ENCODE results near the gene CADM2. TPM values are rescaled to one million over a fixed set of nuclear protein-coding genes. Genes with fewer than 3 reads are reported as not detected.

CADM2 gene
- total RNA-seq, 1 donor: 0.31 TPM

DNA sequence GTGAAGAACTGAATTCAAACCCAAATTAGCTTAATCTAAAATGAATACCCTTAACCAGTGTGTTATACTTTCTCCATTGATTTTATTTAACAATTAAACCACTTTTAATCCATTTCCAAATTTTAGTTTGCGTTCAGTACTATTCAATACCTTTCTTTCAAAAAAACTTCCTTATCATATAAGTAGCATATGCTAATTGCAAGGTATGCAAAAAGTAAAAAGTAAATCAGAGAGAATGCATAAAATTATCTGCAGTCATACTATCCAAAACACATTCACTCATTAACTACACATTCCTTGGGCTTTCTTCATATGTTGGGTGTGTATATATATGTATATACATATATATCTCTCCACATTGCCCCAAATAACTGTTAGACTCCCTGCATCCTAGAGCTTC, 208.8 kb downstream of the CADM2 start:
- Histone ChIP-seq H3K4me3 (ENCODE audit: low read length) (no peak overlapping the region), H3K4me1 (ENCODE audit: insufficient read depth, low read length) (no peaks in the 10 kb centered on the region), H3K27me3 (ENCODE audit: insufficient read depth, low read length) (no peaks in the 10 kb centered on the region), H3K9me3 (ENCODE audit: low read depth, low read length) (no peaks in the 10 kb centered on the region)

DNA sequence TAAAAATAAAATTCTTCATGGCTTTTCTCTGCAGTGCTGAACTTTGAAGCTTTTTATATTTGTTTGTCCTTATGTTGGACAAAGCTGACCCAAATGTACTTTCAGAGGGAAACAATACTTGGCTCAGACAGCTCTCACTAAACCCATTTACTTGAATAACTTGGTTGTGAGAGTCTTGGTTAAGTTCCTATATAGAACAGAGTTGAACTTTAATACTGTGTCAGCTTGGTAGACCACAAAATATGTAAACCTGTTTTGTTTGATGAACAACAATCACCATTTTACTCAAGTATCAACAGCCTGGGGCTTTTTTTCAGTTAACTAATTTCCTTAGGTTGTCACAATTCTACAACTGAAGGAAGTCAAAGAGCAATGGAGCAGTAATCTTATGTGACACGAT, 211.9 kb downstream of the CADM2 start:
- Histone ChIP-seq H3K4me3 (ENCODE audit: low read length) (no peak overlapping the region), H3K27me3 (ENCODE audit: insufficient read depth, low read length) (no peaks in the 10 kb centered on the region), H3K9me3 (ENCODE audit: low read depth, low read length) (no peaks in the 10 kb centered on the region), H3K4me1 (ENCODE audit: insufficient read depth, low read length) (no peaks in the 10 kb centered on the region)

DNA sequence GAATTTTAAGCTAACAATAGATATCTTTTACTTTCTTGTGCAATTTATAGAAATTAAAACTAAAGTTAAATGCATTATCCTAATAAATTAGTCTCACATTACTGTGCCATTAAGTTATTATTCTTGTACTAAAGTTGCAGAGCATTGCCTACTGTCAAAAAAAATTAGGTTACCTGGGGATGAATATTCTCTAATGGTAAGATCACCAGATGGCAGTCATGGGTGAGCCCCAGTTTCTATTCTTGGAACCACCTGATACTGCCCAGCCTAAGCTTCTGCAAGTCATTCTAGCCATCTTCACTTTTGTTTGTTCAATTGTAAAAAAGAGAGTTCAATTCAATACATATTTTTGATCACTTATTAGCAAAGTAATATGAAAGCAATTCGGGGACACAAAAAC, 213.2 kb downstream of the CADM2 start:
- H3K9me3 ChIP-seq (ENCODE audit: low read depth, low read length): no peaks in the 10 kb centered on the region
- no peaks in the 10 kb centered on the region for H3K4me1 ChIP-seq (ENCODE audit: insufficient read depth, low read length)
- no peak overlapping the region for H3K4me3 ChIP-seq (ENCODE audit: low read length)
- H3K27me3 ChIP-seq (ENCODE audit: insufficient read depth, low read length): no peaks in the 10 kb centered on the region

DNA sequence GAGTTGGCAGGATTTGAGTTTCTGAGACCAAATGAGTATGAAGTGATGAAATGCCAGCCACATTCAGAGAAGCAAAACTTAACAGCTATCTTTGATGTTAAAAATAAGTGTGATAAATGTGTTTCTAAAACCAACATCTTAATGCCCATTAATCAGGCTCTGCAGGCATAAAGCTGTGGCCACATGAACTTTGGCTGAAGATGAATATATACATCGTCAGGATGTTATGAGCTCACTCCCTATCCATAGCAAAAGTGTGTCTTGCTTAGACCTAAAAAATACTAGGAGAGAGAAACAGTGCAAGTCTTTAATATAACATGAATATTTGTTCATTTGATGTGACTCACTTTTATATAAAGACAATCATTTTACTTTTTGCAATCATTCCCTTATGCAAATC, 218.0 kb downstream of the CADM2 start:
- no peaks in the 10 kb centered on the region for H3K4me1 ChIP-seq (ENCODE audit: insufficient read depth, low read length)
- H3K9me3 ChIP-seq (ENCODE audit: low read depth, low read length): no peaks in the 10 kb centered on the region
- no peaks in the 10 kb centered on the region for H3K27me3 ChIP-seq (ENCODE audit: insufficient read depth, low read length)
- H3K4me3 ChIP-seq (ENCODE audit: low read length): no peak overlapping the region

DNA sequence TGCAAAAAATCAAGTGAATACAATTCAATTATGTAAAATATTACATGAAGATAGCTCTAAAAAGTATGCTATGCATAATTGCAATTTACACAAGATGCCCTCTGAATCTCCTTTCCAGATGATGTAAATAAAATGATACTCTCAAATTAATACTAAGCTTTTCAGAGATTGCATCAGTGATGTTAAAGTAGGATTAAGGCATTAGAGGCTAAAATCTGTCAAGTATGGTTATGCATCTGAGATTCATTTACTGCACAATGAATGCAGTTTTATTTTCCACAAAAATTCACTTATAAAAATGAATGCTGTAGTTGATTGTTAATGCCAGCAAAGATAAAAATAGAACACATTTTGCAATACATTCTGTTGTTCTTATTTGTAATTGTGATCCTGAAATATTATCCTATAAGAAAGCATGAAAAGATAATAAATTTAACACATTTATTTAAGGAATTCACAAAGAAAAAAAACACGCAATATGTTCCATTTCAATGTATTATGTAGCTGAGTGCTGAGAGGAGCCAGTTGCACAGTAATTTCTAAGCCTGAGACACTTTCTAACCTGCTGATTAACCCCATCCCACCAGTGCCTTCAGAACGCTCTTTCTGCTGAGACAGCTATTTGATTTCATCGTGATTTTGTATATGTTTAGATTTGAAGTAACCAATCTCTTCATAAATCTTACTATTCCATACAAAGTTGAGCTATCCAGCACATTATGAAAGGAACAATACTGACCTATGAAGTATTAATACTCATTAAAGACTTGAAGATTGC, 224.4 kb downstream of the CADM2 start:
- H3K27me3 ChIP-seq (ENCODE audit: insufficient read depth, low read length): no peaks in the 10 kb centered on the region
- H3K9me3 ChIP-seq (ENCODE audit: low read depth, low read length): no peaks in the 10 kb centered on the region
- no peaks in the 10 kb centered on the region for H3K4me1 ChIP-seq (ENCODE audit: insufficient read depth, low read length)
- H3K4me3 ChIP-seq (ENCODE audit: low read length): no peak overlapping the region

DNA sequence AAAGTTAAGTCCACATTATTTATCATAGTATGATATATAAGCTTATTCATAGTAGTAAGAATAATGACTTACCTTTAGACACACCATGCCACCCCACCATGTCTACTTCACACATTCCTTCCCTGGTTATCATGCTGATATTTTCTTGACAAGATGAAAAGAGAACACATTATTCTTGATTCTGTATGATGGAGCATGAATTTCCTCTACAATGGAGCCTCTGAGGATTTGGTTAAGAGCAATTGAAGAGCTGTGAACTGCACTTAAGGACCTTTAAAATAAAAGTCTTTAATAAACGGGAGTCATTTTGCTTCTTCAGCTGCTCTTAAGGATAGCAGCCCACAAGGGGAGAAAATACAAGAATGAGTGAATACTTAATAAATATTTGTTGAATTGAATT, 226.7 kb downstream of the CADM2 start:
- Histone ChIP-seq H3K27me3 (ENCODE audit: insufficient read depth, low read length) (no peaks in the 10 kb centered on the region), H3K4me3 (ENCODE audit: low read length) (no peak overlapping the region), H3K4me1 (ENCODE audit: insufficient read depth, low read length) (no peaks in the 10 kb centered on the region), H3K9me3 (ENCODE audit: low read depth, low read length) (no peaks in the 10 kb centered on the region)

DNA sequence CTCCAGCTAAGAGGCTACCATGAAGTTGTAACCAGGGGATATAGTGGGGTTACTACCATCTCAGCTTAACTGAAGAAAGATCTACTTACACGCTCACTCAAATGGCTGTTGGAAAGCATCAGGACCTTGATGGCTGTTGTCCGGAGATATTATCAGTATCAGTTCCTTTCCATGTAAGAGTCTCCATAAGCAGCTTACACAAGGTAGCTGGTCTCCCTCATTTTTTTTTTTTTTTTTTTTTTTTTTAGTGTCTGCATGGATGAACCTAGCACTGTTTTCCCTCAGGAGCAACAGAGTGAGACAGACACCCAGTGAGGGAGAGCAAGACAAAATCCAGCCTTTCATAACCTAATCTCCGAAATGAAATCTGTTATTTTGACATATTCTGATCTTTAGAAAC, 230.9 kb downstream of the CADM2 start:
- H3K9me3 ChIP-seq (ENCODE audit: low read depth, low read length): no peaks in the 10 kb centered on the region
- no peaks in the 10 kb centered on the region for H3K27me3 ChIP-seq (ENCODE audit: insufficient read depth, low read length)
- no peaks in the 10 kb centered on the region for H3K4me1 ChIP-seq (ENCODE audit: insufficient read depth, low read length)
- no peak overlapping the region for H3K4me3 ChIP-seq (ENCODE audit: low read length)

DNA sequence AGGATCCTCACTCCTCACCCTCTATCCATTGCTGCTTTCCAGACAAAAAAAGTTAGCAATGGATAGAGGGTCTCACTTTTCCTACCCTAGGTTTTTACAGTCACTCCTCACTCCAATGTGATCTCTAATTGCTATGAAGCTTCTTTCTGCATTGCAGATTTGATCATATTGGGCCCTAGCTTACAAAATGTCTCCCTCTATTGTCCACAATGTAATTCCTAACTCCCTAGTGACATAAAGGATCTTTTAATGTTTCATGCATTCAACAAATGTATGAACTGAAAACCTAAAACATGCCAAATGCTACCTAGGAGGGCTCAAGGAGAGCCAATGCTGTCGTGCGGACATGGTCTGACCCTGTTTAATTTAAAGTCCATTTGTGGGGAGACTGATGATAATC, 234.8 kb downstream of the CADM2 start:
- H3K4me1 ChIP-seq (ENCODE audit: insufficient read depth, low read length): no peaks in the 10 kb centered on the region
- no peak overlapping the region for H3K4me3 ChIP-seq (ENCODE audit: low read length)
- H3K9me3 ChIP-seq (ENCODE audit: low read depth, low read length): no peaks in the 10 kb centered on the region
- no peaks in the 10 kb centered on the region for H3K27me3 ChIP-seq (ENCODE audit: insufficient read depth, low read length)

DNA sequence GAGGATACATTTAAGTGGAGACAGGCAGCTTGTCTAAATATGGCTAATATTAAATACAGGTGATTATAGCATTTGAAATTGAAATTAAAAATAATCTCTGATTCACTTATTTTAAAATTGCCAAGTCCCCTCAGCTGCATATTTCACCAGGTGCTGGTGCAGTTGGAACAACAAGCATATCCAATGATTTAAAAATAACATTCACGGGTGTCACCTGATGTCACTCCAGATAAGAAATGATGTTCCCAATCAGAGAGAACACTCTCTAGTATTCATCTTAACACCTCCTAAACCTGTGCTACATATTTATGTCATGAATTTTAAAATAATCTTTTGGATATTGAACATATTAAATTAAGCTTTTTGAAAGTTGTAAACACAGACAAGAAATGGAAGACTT, 249.9 kb downstream of the CADM2 start:
- H3K4me3 ChIP-seq (ENCODE audit: low read length): no peak overlapping the region
- H3K4me1 ChIP-seq (ENCODE audit: insufficient read depth, low read length): no peaks in the 10 kb centered on the region
- no peaks in the 10 kb centered on the region for H3K27me3 ChIP-seq (ENCODE audit: insufficient read depth, low read length)
- no peaks in the 10 kb centered on the region for H3K9me3 ChIP-seq (ENCODE audit: low read depth, low read length)

DNA sequence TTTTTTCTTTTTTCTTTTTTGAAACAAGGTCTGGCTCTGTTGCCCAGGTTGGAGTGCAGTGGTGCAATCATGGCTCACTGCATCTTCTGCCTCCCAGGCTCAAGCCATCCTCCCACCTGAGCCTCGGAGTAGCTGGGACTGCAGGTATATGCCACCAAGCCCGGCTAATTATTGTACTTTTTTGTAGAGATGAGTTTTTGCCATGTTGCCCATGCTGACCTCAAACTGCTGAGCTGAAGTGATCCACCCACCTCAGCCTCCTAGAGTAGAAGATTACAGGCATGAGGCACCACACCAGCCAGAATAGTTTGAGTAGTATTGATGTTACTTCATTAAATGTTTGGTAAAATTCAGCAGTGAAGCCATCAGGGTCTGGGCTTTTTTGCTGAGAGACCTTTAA, 251.8 kb downstream of the CADM2 start:
- Histone ChIP-seq H3K27me3 (ENCODE audit: insufficient read depth, low read length) (no peaks in the 10 kb centered on the region), H3K4me1 (ENCODE audit: insufficient read depth, low read length) (no peaks in the 10 kb centered on the region), H3K4me3 (ENCODE audit: low read length) (no peak overlapping the region), H3K9me3 (ENCODE audit: low read depth, low read length) (no peaks in the 10 kb centered on the region)

DNA sequence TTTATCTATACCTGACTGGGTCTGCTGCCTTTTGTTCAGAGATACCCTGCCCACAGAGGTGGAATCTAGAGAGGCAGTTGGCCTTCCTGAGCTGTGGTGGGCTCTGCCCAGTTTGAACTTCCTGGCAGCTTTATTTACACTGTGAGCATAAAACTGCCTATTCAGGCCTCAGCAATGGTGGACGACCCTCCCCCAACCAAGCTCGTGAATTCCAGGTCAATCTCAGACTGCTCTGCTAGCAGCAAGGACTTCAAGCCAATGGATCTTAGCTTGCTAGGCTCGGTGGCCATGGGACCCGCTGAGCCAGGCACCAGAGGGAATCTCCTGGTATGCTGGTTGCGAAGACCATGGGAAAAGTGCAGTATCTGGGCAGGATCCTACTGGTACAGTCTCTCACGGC, 270.2 kb downstream of the CADM2 start:
- Histone ChIP-seq H3K9me3 (ENCODE audit: low read depth, low read length) (no peaks in the 10 kb centered on the region), H3K4me3 (ENCODE audit: low read length) (no peak overlapping the region), H3K27me3 (ENCODE audit: insufficient read depth, low read length) (no peaks in the 10 kb centered on the region), H3K4me1 (ENCODE audit: insufficient read depth, low read length) (no peaks in the 10 kb centered on the region)

DNA sequence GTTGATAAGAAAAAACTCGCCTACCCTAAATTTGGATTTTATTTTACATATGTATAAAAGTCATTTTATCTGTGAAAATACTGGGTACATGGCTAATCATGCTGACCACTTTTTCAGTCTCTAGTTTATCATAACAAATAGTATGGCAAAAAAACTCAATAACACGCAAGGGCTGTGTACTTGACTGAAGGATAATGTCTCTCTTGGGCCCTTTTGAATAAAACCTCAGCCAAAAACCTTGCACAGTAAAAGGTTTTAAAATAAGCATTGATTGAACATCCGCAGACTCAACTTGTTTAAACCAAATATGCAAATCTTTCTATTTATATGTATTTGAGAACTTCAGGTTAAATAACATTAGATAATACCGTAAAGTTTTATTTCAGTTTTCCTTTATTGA, 285.3 kb downstream of the CADM2 start:
- H3K9me3 ChIP-seq (ENCODE audit: low read depth, low read length): no peaks in the 10 kb centered on the region
- H3K27me3 ChIP-seq (ENCODE audit: insufficient read depth, low read length): no peaks in the 10 kb centered on the region
- H3K4me1 ChIP-seq (ENCODE audit: insufficient read depth, low read length): no peaks in the 10 kb centered on the region
- H3K4me3 ChIP-seq (ENCODE audit: low read length): no peak overlapping the region

DNA sequence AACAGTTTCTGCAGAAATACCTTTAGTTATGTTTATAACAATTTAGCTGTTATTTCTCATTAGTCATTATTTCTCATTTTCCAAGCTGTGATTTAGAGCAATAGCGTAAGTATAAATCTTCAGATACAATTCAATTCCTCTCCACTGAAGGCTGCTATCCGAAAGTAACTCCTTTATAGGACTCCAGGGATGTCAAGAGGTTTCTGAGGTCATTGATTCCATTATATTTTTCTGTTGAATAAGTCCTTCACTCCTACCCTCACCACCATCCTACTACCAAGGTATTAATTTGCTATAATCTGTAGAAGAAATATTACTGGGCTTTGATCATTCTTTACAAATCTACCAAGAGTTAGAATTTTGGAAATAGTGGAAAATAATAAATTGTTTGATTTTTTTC, 285.7 kb downstream of the CADM2 start:
- Histone ChIP-seq H3K4me1 (ENCODE audit: insufficient read depth, low read length) (no peaks in the 10 kb centered on the region), H3K9me3 (ENCODE audit: low read depth, low read length) (no peaks in the 10 kb centered on the region), H3K4me3 (ENCODE audit: low read length) (no peak overlapping the region), H3K27me3 (ENCODE audit: insufficient read depth, low read length) (no peaks in the 10 kb centered on the region)

DNA sequence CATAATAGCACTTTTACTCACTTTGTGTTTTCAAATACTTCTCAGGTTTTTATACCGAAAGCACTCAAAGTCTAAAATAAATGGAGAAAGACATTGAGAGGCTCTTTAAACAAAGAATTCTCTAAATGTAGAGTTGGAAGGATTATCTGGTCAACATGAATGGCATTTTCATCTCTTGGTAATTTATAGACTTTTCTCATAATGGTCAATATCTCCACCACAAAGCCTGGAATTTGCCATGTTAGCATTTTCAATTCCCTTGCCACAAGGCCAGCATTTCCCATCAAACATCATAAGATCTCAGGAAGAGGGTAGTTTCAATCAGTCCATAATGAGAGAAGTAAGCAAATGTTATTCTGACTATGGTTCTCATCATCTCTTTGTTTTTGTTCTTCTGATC, 293.0 kb downstream of the CADM2 start:
- Histone ChIP-seq H3K4me3 (ENCODE audit: low read length) (no peak overlapping the region), H3K27me3 (ENCODE audit: insufficient read depth, low read length) (no peaks in the 10 kb centered on the region), H3K9me3 (ENCODE audit: low read depth, low read length) (no peaks in the 10 kb centered on the region), H3K4me1 (ENCODE audit: insufficient read depth, low read length) (no peaks in the 10 kb centered on the region)

DNA sequence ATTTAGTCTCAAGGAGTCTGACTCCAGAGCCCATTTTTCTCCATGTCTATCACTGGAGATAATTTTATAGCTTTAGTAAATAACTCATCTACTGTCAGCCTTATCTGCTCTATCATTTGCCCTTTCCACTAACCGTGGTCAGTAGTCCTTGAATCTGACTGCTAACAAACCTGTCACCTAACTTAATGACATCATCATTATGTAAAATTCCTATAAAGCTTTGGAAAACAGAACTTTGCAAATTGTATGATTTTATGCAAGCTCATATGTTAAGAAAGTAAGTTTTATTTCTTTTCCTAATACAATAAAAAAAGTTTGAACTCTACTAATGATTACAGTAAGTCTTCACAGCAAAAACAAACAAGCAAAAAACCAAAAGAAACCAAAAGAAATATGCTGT, 293.9 kb downstream of the CADM2 start:
- Histone ChIP-seq H3K4me1 (ENCODE audit: insufficient read depth, low read length) (no peaks in the 10 kb centered on the region), H3K4me3 (ENCODE audit: low read length) (no peak overlapping the region)

DNA sequence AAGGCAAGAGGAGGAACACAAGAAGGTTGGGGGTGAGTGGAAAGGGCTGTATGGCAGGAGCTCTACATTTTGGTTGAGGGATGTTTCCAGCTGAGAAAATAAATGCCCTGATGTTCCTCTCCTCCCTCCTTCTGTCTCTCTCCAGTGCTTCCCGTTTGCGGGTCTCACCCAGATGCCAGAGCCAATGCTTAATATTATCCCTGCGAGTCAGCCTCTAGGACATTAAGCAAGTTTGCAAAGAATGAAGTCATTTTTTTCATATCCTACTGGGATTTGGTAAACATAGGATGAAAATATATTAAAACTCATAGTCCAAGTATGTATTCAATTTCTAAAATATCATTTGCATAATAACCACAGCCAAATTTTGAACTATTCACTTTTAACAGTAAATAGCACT, 295.9 kb downstream of the CADM2 start:
- H3K4me3 ChIP-seq (ENCODE audit: low read length): no peak overlapping the region
- no peaks in the 10 kb centered on the region for H3K27me3 ChIP-seq (ENCODE audit: insufficient read depth, low read length)
- no peaks in the 10 kb centered on the region for H3K4me1 ChIP-seq (ENCODE audit: insufficient read depth, low read length)
- no peaks in the 10 kb centered on the region for H3K9me3 ChIP-seq (ENCODE audit: low read depth, low read length)

More for the DNA sequence above, 293.9 kb downstream of the CADM2 start:
- H3K27me3 ChIP-seq (ENCODE audit: insufficient read depth, low read length): no peaks in the 10 kb centered on the region
- H3K9me3 ChIP-seq (ENCODE audit: low read depth, low read length): no peaks in the 10 kb centered on the region
